HG02981 (cell line): ENCODE measurements around the gene HOXC11.

ENCODE experiments used
- ATAC-seq: cut with Tn5 transposase; IDR thresholded peaks from one replicate; pipeline ENCODE4 v1.9.1; 2021; ENCODE audit warnings: mild to moderate bottlenecking, moderate library complexity; ENCODE audit not compliant: unreplicated experiment

The HOXC11 gene

GRCh38 chr12:53956914-53957536, 15.9 kb upstream of the HOXC11 start:
- no peak for ATAC-seq

GRCh38 chr12:53958128-53958527, 14.8 kb upstream of the HOXC11 start:
- no peak for ATAC-seq

DNA sequence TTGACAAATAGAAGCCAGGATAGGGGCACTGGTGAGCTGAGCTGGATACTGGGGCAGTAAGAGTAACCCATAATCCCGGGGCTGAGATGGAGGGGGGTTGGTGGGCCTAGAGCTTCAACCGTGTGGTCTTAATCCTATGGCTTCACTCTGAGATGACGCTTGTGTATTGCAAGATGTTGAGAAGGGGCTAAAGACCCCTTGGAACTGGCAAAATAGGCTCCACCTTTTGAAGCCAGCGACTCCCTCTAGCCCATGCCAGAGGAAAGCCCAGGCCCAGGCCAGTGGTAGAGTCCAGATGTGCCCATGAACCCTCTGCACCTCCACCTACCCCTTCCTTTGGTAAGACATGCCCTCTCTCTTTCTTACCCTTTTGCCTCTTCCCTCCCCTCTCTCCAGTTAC, 13.6 kb upstream of the HOXC11 start:
- no peak for ATAC-seq

DNA sequence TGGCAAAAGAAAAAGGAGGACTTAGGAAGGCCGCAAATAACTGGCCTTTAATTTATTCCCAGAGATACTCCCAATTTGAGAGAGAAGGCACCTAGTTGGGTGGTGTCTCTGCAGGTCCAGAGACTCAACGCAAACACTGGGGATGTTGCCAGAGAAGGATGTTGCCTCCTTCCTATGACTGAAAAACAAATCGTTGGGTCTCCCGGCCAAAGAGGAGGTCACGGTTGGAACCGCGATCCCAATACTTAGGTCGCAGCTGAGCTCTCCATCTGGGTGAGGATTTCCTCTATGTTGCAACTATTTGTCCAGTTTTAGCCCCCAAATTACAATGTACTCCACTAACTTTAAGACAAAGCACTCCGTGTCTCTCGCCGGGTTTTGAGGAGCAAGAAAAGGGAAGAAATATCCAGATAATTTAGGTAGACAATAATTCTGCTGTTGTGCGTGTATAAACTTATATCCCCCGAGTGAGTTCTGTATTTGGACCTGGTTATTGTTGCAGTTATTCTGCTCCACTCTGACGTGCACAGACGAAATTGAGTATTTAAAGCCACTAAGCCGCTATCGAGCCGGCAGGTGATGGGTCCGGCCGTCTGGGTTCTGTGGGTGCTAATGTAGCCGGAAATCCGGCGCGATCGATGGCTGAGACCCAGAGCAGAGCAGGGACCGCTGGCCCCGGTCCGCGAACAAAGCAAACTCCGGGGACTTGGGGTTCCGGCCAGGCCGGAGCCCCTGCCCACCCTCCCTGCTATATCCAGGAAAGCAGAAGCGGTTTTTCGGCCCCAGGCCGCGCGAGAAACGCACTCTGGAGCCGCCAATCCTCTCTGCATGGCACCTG, 12.5 kb upstream of the HOXC11 start:
- no peak for ATAC-seq

DNA sequence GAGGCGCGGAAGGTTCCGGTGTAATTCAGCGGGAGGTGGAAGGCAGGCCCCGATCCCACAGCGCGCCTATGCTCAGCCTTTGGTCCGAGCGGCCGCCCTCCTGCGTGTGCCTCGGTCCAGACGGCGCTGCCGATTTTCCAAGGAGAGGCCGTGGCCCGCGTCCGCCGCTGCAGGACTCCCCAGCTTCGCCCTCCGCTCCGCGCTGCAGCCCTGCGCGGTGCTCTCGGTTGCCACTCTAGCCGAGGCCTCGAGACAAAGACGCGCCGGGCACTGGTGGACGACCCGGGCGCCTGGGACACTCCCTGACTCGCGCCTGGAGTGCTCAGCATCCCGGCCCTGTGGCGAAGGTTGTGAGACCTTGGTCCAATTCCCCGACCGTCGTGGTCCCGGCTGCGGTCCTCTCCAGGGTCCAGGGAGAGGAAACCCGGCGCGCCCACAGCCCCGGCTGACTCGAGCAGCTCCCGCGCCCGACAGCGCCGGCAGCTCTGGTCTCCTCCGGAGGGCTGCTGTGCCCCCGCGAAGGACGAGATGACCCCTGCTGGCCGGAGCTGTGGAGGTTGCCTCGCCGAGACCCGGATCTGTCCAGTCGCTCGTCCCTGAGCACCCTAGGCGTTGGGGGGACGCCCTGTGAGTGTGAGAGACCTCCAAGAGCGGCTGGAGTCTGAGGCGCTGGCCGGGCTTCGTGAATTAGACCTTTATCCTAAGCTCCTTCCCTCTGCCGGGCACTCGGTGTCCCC, 11.7 kb upstream of the HOXC11 start:
- ATAC-seq, result no peak

- no peak for ATAC-seq
Observed at GRCh38 chr12:53963005-53963404, 9.9 kb upstream of the HOXC11 start.

GRCh38 chr12:53963434-53964314, 9.3 kb upstream of the HOXC11 start:
- no peak for ATAC-seq

DNA sequence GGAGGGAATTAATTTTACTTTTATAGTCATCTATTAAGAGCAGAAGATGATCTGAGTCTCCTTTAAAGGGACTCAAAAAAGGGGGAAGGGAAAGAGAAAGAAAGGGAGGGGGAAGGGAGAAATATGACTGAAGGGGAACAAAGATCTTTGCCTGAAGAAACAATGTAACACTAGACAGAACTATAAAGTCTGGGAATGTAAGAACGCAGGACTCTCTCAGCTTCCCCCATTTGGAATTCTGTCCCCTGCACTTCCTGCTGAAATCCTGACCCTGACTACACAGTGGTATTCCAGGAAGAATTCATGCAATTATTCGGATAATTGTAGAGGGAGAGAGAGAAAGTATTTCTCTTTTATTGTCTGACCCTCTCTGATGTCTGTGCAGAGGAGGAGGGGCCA, 8.6 kb upstream of the HOXC11 start:
- no peak for ATAC-seq

DNA sequence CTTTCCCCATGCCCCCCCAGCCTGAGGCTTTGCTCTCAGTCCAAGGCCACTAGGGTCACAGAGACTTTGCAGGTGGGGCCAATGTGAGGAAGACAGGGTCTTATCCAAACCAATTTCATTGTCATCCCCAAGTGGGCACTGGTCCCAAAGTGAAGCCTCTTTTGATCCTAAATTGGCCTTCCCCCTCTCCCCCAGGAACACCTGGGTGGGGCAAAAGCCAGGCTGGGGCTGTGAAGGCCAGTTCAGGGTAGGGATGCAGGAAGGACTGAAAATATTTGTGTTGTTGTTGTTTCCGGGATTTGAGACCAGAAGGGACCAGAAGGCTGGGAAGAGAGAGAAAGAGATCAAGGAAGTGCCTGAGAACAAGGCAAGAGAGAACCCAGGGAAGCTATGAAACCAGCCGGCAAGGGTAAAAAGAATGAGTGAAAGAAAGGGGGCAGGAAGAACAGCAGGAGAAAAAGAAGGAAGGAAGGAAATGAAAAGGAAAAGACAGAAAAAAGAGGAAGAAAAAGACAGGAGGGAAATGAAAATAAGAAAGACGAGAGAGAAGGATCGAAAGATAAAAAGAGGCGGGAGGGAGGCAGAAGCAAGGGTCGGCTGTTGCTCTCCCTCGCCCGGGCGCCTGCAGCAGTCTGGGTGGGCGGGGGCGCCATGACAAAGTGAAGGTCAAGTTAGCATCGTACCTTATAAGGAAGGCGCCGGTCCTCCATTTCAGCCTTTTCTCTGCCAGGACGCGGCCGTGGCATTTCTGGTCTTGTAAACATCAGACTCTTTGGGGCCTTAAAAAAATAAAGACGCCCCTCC, 7.4 kb upstream of the HOXC11 start:
- ATAC-seq, result no peak

DNA sequence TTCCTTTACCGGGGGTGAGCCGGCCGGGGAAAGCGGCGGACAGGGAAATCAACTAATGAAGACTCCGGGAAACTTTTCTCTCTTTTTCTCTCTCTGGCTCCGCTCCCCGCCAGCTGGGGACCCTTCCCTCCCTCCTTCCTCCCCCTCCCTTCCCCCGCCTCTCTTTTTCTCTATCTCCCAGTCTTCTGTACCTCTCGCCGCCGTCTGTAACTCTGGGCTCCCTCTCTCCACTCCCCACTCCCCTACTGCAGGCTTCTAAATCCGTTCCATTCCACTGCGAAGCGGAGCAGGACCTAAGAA, 6.9 kb upstream of the HOXC11 start:
- no peak for ATAC-seq

DNA sequence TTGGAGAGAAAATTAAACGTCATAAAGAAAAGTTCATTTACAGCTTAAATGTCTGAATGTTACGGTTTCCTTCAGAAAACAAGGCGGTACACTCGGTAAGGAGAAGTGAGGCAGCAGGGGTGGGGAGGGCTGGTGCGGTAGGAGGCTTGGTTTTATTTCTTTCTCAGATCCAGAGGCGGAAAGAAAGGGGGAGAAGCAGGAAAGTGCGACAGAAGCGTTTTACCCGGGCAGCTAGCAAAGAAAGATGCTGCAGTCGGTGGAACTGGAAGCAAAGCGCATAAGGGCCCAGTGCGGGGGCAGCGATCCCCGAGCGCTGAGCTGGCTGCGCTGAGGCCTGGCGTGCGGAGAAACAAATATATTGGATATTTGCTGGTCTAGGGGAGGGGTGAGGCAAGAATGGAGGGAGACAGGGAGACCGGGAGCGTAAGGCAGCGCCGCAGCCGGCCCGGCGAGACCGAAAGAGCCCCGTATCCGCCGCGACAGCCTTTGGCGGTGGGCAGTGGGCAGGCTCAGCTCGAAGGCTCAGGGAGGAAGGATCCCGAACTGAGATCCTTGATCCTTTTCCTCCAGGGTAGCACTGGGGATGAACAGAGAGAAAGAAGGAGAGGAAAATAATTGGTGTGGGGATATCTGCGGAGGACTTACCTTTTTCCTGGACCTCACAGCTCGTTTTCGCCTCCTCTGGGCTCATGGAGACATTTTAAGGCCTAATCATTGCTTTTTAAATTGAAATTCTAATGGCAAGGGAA, 6.4 kb upstream of the HOXC11 start:
- no peak for ATAC-seq

DNA sequence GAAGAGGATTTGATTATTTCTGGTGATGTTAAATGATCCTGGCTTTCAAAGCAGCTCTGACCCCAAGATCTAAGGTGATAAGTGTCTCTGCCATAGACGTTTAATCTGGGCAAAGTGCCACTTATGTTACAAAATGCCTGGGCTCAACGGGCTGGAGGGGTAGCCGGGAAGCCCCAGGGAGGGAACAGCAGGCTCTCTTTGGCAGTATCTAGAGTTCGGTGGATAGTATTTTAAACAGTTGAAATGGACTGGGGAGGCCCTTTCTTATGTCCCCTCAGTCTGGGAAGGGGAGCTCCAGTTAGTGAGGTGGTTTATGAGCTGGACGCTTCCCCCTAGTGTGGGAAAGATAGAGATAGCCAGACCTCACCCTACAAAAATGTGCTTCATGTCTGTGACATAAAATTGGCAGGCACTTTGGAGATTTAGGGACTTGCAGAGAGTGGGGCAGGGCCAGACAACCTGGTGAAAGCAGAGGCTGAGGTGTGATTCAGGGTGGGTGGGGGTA, 5.5 kb upstream of the HOXC11 start:
- ATAC-seq, result no peak

DNA sequence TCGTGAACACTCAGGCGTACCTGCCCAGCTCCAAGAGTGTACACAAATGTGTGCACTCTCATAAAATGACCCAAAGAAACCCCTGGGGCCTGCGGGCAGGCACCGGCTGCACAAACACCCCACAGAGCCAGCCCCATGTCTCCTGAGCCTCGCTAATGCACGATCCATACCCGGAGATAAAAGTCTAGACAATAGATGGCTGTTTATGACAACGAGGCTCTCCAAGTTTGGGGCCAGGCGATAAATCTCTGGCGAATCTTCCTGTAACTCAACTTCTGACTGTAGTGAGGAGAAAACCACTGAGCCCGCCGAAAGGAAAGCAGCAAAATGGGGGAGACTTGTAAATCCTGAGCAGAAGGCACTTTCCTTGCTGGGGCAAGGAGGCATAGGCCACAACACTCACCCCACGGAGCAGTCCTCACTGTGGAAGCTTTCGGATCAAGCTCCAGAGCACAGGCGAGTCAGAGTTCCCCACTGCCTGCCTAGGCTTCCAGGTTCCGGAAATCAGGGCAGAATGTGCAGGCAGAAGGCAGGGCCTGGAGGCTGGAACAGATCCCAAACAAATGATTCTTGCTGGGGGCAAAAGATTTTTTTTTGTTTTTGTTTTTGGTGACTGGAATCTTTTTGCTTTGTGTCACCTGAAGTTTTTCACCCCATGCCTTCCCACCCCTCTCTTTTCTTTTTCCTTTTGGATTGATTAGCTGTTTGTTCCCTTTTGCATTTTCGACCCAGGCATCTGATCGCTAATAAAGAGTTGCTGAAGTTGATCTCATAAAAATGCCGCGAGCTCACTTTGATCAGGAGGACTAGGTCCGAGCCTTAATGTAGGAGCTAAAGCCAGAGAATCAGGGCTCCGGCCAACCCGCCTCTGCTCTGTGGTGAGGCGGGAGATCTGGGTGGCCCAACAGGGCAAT, 4.5 kb upstream of the HOXC11 start:
- ATAC-seq, result no peak

DNA sequence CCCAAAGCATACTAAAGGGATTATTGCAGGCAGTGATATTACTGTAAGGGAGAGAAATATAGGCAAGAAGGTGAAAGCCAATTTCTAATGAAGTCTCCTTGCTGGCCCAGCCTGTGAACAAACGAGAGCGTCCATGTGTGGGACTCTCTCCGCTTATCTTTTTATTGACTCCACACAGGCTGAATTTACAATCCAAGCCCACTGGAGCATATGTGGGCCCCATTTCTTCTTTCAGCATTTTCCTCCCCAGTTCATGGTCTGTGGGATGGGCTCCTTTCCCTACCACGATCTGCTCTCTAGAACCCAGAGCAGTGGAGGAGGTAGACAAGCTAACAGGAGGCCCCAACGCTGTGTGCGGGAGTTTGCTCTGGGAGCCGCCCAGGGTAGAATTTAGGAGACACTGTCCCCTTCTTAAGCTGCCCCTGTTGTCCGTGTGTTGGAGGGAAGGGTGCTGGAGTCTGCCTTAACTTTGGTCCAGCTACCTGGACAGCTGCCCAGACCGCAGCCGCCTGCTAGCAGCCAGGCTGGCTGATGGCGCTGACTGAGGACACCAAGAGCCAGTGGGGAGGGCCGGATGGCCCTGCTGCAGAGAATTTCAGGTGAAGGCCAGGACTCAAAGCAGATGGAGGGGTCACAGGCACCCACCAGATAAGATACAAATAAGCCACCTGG, 3.2 kb upstream of the HOXC11 start:
- ATAC-seq, result no peak

- no peak for ATAC-seq
Observed at GRCh38 chr12:53970451-53970850, 2.5 kb upstream of the HOXC11 start.

DNA sequence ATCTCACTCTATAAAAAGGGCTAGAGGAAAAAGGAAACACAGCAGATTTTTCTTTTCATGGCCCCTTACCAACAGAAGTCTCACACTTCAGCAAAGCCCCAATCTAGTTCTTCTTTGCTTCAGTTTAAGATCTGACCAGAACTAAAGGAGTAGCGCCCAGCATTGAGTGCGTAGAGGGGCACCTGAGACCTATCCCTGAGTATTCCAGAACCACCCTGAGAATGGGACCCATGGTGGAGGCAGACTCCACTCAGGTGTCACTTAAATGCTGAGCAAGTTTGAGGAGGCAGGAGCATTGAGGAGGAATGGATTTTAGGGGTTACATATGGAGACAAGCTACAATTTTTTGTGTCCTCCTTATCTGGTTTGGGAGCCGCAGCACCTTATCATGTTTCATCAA, 1.8 kb upstream of the HOXC11 start:
- no peak for ATAC-seq

- ATAC-seq, result no peak
Observed at GRCh38 chr12:53971686-53972085, 1.2 kb upstream of the HOXC11 start.

- ATAC-seq, result no peak
Observed at GRCh38 chr12:53972152-53972702, 699 bp upstream of the HOXC11 start.
